ENCODE data around the gene SLC8B1.

The SLC8B1 gene

DNA sequence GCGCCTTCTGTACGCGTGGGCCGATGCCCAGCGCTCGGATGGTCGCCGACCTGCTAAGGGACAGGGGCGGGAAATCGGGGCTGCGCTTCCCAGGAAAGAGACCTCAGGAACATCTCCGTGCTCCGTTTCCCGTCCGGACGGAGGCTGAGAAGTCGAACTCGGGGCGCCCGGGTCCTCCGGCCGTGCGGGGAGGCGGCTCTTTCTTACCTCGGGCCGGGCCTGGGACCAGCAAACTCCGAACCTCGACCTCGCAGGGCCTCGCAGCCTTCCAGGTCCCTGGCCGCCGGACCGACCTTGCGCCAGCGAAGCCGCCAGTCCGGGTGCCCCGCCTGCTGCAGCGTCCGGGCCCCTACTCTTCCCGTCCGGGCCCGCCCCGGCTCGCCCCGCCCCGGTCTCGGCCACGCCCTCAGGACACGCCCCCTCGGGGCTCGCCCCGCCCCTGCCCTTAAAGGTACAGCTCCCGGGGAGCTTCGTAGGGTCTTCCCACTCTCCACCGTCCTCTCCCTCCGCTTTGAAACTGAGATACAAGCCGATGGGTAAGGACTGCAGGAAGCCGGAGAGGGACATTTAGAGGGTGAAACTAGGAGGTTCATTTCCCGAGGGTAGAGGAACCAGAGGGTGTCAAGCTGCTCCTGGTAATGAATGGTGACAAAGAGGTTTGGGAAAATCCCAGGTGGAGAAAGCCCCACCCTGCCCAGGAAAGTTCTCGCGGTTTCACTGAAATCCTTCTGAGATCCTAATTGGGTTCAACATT lies at the start of gene SLC8B1:
Gene SLC8B1 (minus strand): TSS at position 324 of the 754 bp plus-strand sequence. CDS start 2,231 bp downstream, outside the sequence.
- peak; percentile 86 for DNase-seq (ENCODE audit: low spot score)

DNA sequence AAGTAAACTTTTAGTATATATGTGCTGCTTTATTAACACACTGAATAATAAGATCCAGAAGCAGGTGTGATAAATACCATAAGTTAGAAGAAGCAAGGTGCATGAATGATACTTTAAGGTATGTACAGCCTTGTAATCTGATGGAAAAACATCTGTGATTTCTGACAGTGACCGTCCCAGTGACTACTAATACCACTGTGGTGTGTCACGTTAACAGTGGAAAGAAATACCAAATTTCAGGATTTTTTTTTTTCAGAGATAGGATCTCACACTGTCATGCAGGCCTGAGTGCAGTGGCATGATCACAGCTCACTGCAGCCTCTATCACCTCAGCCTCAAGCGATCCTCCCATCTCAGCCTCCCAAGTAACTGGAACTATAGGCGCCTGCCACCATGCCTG lies 47.3 kb upstream of the SLC8B1 start:
- DNase-seq (ENCODE audit: low spot score): no peak

- no peak for DNase-seq (ENCODE audit: low spot score)
Measured at GRCh38 chr12:113381220-113381619, 46.3 kb upstream of the SLC8B1 start.

GRCh38 chr12:113378291-113378690 lies 43.4 kb upstream of the SLC8B1 start:
- DNase-seq (ENCODE audit: low spot score): no peak

DNA sequence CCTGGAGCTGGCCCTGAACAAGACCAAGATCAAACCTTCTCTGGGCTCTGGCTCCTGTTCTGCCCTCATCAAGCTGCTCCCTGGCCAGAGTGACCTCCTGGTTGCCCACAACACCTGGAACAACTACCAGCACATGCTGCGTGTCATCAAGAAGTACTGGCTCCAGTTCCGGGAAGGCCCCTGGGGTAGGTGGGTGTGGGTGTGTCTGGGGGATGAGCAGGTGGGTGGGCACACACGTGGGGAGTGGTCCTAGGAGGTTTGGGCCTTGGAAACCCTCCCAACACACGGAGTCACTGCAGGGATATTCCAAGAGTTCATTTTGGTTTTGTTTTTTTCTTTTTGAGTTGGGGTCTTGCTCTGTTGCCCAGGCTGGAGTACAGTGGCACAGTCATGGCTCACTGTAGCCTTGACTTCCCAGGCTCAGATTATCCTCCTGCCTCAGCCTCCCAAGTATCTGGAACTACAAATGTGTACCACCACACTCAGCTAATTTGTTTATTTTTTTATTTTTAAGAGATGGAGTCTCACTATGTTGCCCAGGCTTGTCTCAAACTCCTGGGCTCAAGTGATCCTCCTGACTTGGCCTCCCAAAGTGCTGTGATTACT lies 40.0 kb upstream of the SLC8B1 start:
- no peak for DNase-seq (ENCODE audit: low spot score)

DNA sequence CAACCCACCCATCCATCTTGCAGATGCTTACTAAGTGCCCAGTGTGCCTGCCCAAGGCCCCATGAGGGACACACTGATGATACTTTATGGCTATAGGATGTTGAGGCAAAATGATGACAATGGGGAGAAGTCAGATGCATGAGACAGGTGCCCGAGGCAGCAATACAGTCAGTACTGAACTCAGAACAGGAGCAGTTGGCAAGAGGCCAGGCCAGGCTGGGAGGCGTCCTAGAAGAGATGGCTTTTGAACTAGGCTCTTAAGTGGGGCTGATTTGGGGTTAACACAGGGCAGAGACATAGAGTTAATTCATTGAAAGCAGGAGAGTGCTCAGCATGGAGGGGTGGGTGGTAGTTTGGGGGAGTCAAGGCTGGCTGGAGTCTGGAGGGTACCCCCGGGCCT lies 39.1 kb upstream of the SLC8B1 start:
- DNase-seq (ENCODE audit: low spot score): peak; percentile 62

DNA sequence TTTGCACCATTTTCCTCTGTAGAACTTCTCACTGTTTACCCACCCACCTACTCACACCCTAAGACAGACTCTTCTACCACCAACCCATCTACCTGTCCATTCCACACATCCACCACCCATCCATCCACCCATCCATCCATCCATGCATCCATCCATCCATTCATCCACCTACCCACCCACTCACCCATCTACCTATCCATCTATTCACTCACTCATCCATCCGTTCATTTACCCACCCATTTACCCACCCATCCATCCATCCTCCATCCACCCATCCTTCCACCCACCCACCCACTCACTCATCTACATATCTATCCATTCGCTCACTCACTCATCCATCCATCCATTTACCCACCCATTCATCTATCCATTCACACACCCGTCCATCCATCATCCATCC lies 38.5 kb upstream of the SLC8B1 start:
- DNase-seq (ENCODE audit: low spot score): no peak

GRCh38 chr12:113372371-113372770 lies 37.5 kb upstream of the SLC8B1 start:
- DNase-seq (ENCODE audit: low spot score): no peak

DNA sequence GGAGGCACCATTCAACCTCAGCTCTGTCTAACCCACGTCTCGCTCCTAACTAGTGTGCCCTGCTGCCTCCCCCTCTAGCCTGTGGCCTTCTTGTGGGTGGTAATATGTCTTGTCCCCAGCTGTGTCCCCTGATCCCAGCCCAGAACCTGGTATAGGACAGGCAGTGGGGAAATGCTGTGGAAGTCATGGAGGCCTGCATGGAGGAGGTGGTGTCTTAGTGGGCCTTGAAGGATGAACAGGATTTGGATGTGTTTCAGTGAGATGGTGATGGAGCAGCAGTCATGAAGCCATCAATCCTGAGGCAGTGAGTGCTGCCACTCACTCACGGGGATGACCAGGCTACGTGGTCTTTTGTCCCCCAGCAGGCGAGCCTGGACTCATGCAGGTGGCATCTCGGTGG lies 36.9 kb upstream of the SLC8B1 start:
- DNase-seq (ENCODE audit: low spot score): no peak

DNA sequence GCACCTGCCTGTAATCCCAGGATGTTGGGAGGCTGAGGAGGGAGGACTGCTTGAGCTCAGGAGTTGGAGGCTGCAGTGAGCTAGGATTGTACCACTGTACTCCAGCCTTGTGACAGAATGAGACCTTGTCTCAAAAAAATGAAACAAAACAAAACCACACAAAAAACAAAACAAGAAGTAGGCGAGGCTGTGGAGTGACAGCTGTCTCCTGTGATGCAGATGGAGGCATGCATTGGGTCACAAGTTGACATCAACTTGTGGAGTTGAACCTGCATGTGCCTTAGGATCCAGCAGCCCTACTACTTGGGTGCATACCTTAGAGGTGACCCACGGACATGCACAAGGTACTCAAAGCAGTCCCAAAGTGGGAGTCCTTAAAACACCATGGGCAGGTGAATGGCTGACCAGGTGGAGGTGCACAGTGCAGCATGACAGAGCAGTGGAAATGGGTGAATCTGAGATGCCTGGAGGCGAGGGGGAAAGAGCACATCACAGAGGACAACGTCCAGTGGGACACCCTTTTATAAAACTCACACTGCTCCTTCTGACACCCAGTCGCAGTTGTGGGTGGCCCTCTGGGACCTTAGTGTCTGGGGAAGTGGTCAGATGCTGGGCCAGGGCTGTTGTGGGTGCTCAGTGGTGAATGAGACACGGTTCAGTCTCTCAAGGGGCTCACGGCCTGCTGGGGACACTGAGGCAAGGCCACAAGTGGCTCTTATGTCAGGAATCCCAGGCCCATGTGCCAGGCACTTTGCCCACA lies 36.2 kb upstream of the SLC8B1 start:
- no peak for DNase-seq (ENCODE audit: low spot score)

DNA sequence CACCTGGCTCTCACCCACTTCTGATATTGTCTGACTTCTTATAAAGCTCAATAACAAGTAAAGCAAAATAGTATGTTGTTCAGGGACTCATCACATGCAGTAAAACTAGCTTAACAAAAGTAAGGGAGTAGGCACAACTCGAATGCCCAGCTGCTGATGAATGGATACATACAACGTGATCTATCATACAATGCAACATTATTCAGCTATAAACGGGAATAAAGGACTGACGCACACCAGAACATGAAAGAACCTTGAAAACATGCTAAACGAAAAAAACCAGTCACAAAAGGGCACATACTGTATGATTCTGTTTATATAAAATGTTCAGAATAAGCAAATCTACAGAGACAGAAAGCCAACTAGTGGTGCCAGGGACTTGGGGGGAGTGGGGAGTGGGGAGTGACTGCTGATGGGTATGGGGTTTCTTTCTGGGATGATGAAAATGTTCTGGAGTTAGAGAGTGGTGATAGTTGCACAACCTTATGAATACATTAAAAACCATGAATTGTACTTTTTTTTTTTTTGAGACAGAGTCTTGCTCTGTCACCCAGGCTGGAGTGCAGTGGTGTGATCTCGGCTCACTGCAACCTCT lies 34.6 kb upstream of the SLC8B1 start:
- no peak for DNase-seq (ENCODE audit: low spot score)

GRCh38 chr12:113368331-113368730 lies 33.4 kb upstream of the SLC8B1 start:
- DNase-seq (ENCODE audit: low spot score): no peak

DNA sequence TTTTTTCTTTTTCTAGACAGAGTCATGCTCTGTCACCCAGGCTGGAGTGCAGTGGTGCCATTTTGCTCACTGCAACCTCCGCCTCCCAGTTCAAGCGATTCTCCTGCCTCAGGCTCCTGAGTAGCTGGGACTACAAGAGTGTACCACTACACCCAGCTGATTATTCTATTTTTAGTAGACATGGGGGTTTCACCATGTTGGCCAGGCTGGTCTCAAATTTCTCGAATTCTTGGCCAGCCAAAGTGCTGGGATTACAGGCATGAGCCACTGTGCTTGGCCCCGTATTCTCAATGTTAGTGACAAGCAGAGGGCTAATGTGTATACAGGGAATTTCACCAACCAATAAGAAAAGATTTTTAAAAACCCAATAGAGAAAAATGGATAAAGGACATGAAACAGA lies 31.9 kb upstream of the SLC8B1 start:
- no peak for DNase-seq (ENCODE audit: low spot score)

- no peak for DNase-seq (ENCODE audit: low spot score)
Measured at GRCh38 chr12:113365639-113366395, 30.9 kb upstream of the SLC8B1 start.

DNA sequence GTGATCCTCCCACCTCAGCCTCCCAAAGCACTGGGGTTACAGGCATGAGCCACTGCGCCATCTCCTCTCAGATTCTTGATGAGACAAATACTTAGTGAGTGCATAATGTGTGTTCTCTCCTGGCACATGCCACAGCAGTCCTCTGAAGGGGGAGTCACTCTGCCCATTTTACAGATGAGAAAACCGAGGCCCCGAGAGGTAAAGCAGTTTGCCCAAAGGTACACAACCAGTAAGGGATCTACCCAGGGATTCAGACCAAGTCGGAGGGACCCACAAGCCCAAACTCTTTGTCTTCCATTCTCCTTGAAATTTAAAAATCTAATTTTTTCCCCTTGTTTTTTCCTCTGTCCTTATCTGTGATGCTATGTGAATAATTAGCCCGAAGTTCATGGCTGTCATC lies 29.8 kb upstream of the SLC8B1 start:
- DNase-seq (ENCODE audit: low spot score): no peak

- DNase-seq (ENCODE audit: low spot score): no peak
Measured at GRCh38 chr12:113361574-113362370, 26.9 kb upstream of the SLC8B1 start.

GRCh38 chr12:113359939-113360748 lies 25.2 kb upstream of the SLC8B1 start:
- DNase-seq (ENCODE audit: low spot score): peak; percentile 34

- DNase-seq (ENCODE audit: low spot score): no peak
Measured at GRCh38 chr12:113359133-113359938, 24.4 kb upstream of the SLC8B1 start.

GRCh38 chr12:113358381-113359132 lies 23.6 kb upstream of the SLC8B1 start, which contains the start of gene PLBD2:
TSS of gene PLBD2 (plus strand) at chr12:113358587. CDS start at chr12:113358601, 14 bp downstream.
- DNase-seq (ENCODE audit: low spot score): peak; percentile 93

All from hematopoietic multipotent progenitor cell treated with erythropoietin and hydrocortisone succinate and interleukin-3 and kit ligand, for 17 days (in vitro differentiated cells).